ENCODE results near the gene HVCN1.

GRCh38 chr12:110705309-110705708 lies 16.4 kb upstream of the HVCN1 start:
- TF ChIP-seq EZH2 (IDR thresholded peaks at IDR 0.05) (no peak), FOXP2 (optimal IDR thresholded peaks at IDR 0.05; ENCODE audit: control extremely low read depth, extremely low read length, insufficient read depth) (no peak), POLR2AphosphoS5 (IDR thresholded peaks at IDR 0.05; ENCODE audit: borderline replicate concordance, low read depth, low read length) (no peak)
